OCI-LY1 (cell line): ENCODE results near the gene CDH4.

Experiments used
- CTCF ChIP-seq: fragments of 200-600 bp; sonication (generic), shearing (Covaris generic); IDR thresholded peaks from 2 replicates; pipeline ENCODE4 v1.5.1; 2017; ENCODE audit warnings: mild to moderate bottlenecking, antibody characterized with exemption, low read length, moderate library complexity, mixed read lengths
- EZH2 ChIP-seq: fragments of 200-600 bp; sonication (generic), shearing (Covaris generic); IDR thresholded peaks from 2 replicates; pipeline ENCODE4 v1.8.0; 2017; ENCODE audit warnings: borderline replicate concordance, mixed run types, mild to moderate bottlenecking, antibody characterized with exemption, low read length, moderate library complexity, mixed read lengths

GRCh38 chr20:61331543-61331942, 79.5 kb downstream of the CDH4 start:
- TF ChIP-seq CTCF (no peak), EZH2 (no peak)
